NCI-H526 treated with DMSO at 0.1 percent for 48 hours (cell line): Measurements from ENCODE around the gene PPM1J.

Experiments
- DNase-seq: peaks from one replicate; lab custom pipeline; 2025; lab: John Stamatoyannopoulos, UW

PPM1J gene

GRCh38 chr1:112704391-112704933 is 10.7 kb downstream of the PPM1J start:
- DNase-seq: no peak

GRCh38 chr1:112703706-112704105 is 11.4 kb downstream of the PPM1J start:
- no peak for DNase-seq

- no peak for DNase-seq
These were observed 12.5 kb downstream of the PPM1J start for GRCh38 chr1:112702420-112703261.

GRCh38 chr1:112702067-112702395 is 13.1 kb downstream of the PPM1J start:
- DNase-seq: no peak

- DNase-seq: no peak
These were observed 13.7 kb downstream of the PPM1J start for GRCh38 chr1:112701227-112702066.

GRCh38 chr1:112700290-112701226 is 14.6 kb downstream of the PPM1J start:
- DNase-seq: no peak

GRCh38 chr1:112699425-112700144 is 15.5 kb downstream of the PPM1J start:
- no peak for DNase-seq

- DNase-seq: peak; percentile 19
These were observed 16.5 kb downstream of the PPM1J start for GRCh38 chr1:112698366-112699310.

GRCh38 chr1:112697781-112698201 is 17.3 kb downstream of the PPM1J start:
- no peak for DNase-seq

GRCh38 chr1:112696578-112697314 is 18.4 kb downstream of the PPM1J start:
- DNase-seq: no peak

GRCh38 chr1:112695276-112695675 is 19.9 kb downstream of the PPM1J start:
- DNase-seq: no peak

GRCh38 chr1:112694363-112694929 is 20.7 kb downstream of the PPM1J start:
- no peak for DNase-seq

- DNase-seq: no peak
These were observed 21.3 kb downstream of the PPM1J start for GRCh38 chr1:112693821-112694220.

GRCh38 chr1:112692681-112693080 is 22.5 kb downstream of the PPM1J start:
- DNase-seq: no peak

- DNase-seq: no peak
These were observed 25.3 kb downstream of the PPM1J start for GRCh38 chr1:112689842-112690237.

- DNase-seq: no peak
These were observed 25.8 kb downstream of the PPM1J start for GRCh38 chr1:112689196-112689841.

GRCh38 chr1:112688781-112689193 is 26.3 kb downstream of the PPM1J start:
- DNase-seq: no peak

- no peak for DNase-seq
These were observed 27.2 kb downstream of the PPM1J start for GRCh38 chr1:112687785-112688496.
